Body of pancreas (tissue), 4 donors: ENCODE measurements around the gene GJC2.

Source experiments
- CTCF ChIP-seq, 7 experiments: fragments of 450-650 bp in 4 of 7; fragments of 200-600 bp in 3 of 7; sonication (generic) in 3 of 7; IDR thresholded peaks; one replicate each; pipeline ENCODE4 v1.5.1; 2016 to 2019; ENCODE audit warnings: antibody characterized with exemption in 7 of 7
- POLR2A ChIP-seq, 3 donors: fragments of 450-650 bp; IDR thresholded peaks; one replicate each; pipeline ENCODE4 v1.6.1; 2016; ENCODE audit warnings: antibody characterized with exemption in 3 of 3, mild to moderate bottlenecking in 2 of 3

- TF ChIP-seq POLR2A (IDR thresholded peaks at IDR 0.05) (no peak), CTCF (IDR thresholded peaks at IDR 0.05) (no peak)
Observed at GRCh38 chr1:228147151-228147693, 2.5 kb upstream of the GJC2 start.
